H1 (cell line): ENCODE results near the gene TPO.

Source experiments
- ATF2 ChIP-seq: IDR thresholded peaks from 2 replicates; pipeline ENCODE4 v1.6.1; 2012; ENCODE audit warnings: low read length, inconsistent platforms
- CEBPB ChIP-seq: IDR thresholded peaks from 2 replicates; pipeline ENCODE4 v1.6.1; 2012; ENCODE audit warnings: low read depth, low read length
- CHD1 ChIP-seq: IDR thresholded peaks from 2 replicates; pipeline ENCODE4 v1.6.1; 2012; ENCODE audit warnings: low read depth, low read length, improper control_type of control experiment
- CTCF ChIP-seq, 3 experiments: IDR thresholded peaks; 1 replicate in 2 of 3; 2 replicates in 1 of 3; pipeline versions ENCODE4 v1.5.1 to v1.6.1; 2011; ENCODE audit warnings: low read length in 3 of 3, mild to moderate bottlenecking in 3 of 3, inconsistent platforms in 2 of 3, low read depth in 1 of 3, moderate library complexity in 1 of 3; ENCODE audit not compliant: insufficient read depth in 1 of 3; ENCODE audit errors: control extremely low read depth in 1 of 3
- EGR1 ChIP-seq: IDR thresholded peaks from 2 replicates; pipeline ENCODE4 v1.6.1; 2011; ENCODE audit warnings: low read depth, low read length, borderline replicate concordance
- EP300 ChIP-seq, 2 experiments: IDR thresholded peaks; 1 replicate in 1 of 2; 2 replicates in 1 of 2; pipeline ENCODE4 v1.6.1; 2011 to 2012; ENCODE audit warnings: low read depth in 2 of 2, low read length in 2 of 2, mild to moderate bottlenecking in 2 of 2, borderline replicate concordance in 1 of 2, inconsistent platforms in 1 of 2, moderate library complexity in 1 of 2
- GABPA ChIP-seq: IDR thresholded peaks from 2 replicates; pipeline ENCODE4 v1.6.1; 2011; ENCODE audit warnings: mild to moderate bottlenecking, low read length, moderate library complexity, borderline replicate concordance; ENCODE audit not compliant: insufficient read depth
- MAX ChIP-seq: IDR thresholded peaks from 2 replicates; pipeline ENCODE4 v1.6.1; 2012; ENCODE audit warnings: inconsistent platforms
- POLR2AphosphoS5 ChIP-seq: IDR thresholded peaks from 2 replicates; pipeline ENCODE4 v1.6.1; 2011; ENCODE audit warnings: low read depth, low read length
- RFX5 ChIP-seq: IDR thresholded peaks from 2 replicates; pipeline ENCODE4 v1.6.1; 2011; ENCODE audit warnings: low read depth, low read length, improper control_type of control experiment, borderline replicate concordance
- SIRT6 ChIP-seq: IDR thresholded peaks from one replicate; pipeline ENCODE4 v1.7.1; 2012; ENCODE audit warnings: low read length, inconsistent platforms

- TF ChIP-seq MAX (no peak), SIRT6 (no peak), RFX5 (no peak), EP300 (IDR thresholded peaks at IDR 0.05; ENCODE audit: borderline replicate concordance in 1 of 2, low read depth in 2 of 2, low read length in 2 of 2) (no peak), EGR1 (no peak), CTCF (IDR thresholded peaks at IDR 0.05; ENCODE audit: control extremely low read depth in 1 of 3, insufficient read depth in 1 of 3, low read depth in 1 of 3, low read length in 3 of 3) (no peak), POLR2AphosphoS5 (no peak), GABPA (no peak), ATF2 (no peak), CHD1 (no peak), CEBPB (no peak)
These were observed 42.2 kb downstream of the TPO start for GRCh38 chr2:1455466-1455865.
